ENCODE measurements around the gene CRBN. TPM values are rescaled to one million over a fixed set of nuclear protein-coding genes. Genes with fewer than 3 reads are reported as not detected.

Gene CRBN
- total and polyA plus RNA-seq, 10 donors: 33.4 to 123 (median 82.0) TPM

DNA sequence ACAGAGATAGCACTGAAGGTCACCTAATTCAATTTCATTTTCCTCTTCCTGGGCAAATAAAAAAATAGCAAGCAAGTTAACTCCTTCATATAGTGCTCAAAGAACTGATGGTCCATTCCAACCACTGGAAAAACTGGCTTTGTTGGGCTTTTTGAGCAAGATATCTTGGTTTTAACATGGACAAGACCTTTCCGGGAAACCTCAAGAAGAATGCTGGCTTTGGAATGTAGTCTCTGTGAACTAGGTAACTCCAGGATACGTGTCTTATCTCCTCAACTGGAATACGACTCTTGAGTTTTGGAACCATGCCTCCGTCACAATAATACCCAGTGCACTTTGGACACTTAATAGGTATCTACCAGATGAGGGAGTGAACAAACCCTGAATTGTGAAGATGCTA is 36.9 kb upstream of the CRBN start:
- WGBS, 5 donors: 74 to 92% (median 85%) methylated on average over 4 of the region's 4 CpGs
- Histone ChIP-seq H3K36me3 (no peaks in the 10 kb centered on the region), H3K27ac (no peak overlapping the region), H3K4me3 (no peak overlapping the region), H3K27me3 (replicated peaks in 1 of 7) (no peaks in the 10 kb centered on the region), H3K4me1 (no peaks in the 10 kb centered on the region), H3K9me3 (no peaks in the 10 kb centered on the region)
- intact Hi-C loops (cut with DNase I; ENCODE audit: low total_unique reads): no loop called here
- no peak for TF ChIP-seq POLR2A (IDR thresholded peaks at IDR 0.05)
- no peak for TF ChIP-seq CTCF (IDR thresholded peaks at IDR 0.05 in 8 of 11, conservative IDR thresholded peaks at IDR 0.05 in 3 of 11)
- no peak for TF ChIP-seq POLR2AphosphoS5 (IDR thresholded peaks at IDR 0.05)
- no peak for DNase-seq

GRCh38 chr3:3212781-3213440 is 33.4 kb upstream of the CRBN start:
- no peak overlapping the region for H3K4me3 ChIP-seq
- 79 to 90% (median 83%) methylated on average over 7 of the region's 7 CpGs for WGBS, 5 donors
- intact Hi-C loops (cut with DNase I; ENCODE audit: low total_unique reads): no loop called here
- no peaks in the 10 kb centered on the region for H3K4me1 ChIP-seq
- H3K9me3 ChIP-seq: no peaks in the 10 kb centered on the region
- no peak for TF ChIP-seq POLR2AphosphoS5 (IDR thresholded peaks at IDR 0.05)
- no peak for TF ChIP-seq CTCF (IDR thresholded peaks at IDR 0.05 in 8 of 11, conservative IDR thresholded peaks at IDR 0.05 in 3 of 11)
- no peak for TF ChIP-seq POLR2A (IDR thresholded peaks at IDR 0.05)
- no peaks in the 10 kb centered on the region for H3K36me3 ChIP-seq
- no peak overlapping the region for H3K27ac ChIP-seq
- peaks cover 0 to 4% (median 0%) of the 10 kb centered on the region in 7 donors for H3K27me3 ChIP-seq (replicated peaks in 1 of 7)
- no peak for DNase-seq

GRCh38 chr3:3209714-3210113 is 30.2 kb upstream of the CRBN start:
- TF ChIP-seq POLR2A (IDR thresholded peaks at IDR 0.05) (no peak), CTCF (IDR thresholded peaks at IDR 0.05 in 8 of 11, conservative IDR thresholded peaks at IDR 0.05 in 3 of 11) (no peak), POLR2AphosphoS5 (IDR thresholded peaks at IDR 0.05) (no peak)
- Histone ChIP-seq H3K36me3 (no peaks in the 10 kb centered on the region), H3K4me3 (no peak overlapping the region), H3K27me3 (replicated peaks in 1 of 7) (peaks cover 0 to 4% (median 0%) of the 10 kb centered on the region in 7 donors), H3K4me1 (no peaks in the 10 kb centered on the region), H3K9me3 (no peaks in the 10 kb centered on the region), H3K27ac (no peak overlapping the region)
- intact Hi-C loops (cut with DNase I; ENCODE audit: low total_unique reads): loop anchor here (10.0 kb wide), 1 partner anchor 785 kb away; no protein-coding TSS in a partner anchor
- DNase-seq: no peak
- WGBS, 5 donors: 86 to 98% (median 89%) methylated on average over 2 of the region's 2 CpGs

DNA sequence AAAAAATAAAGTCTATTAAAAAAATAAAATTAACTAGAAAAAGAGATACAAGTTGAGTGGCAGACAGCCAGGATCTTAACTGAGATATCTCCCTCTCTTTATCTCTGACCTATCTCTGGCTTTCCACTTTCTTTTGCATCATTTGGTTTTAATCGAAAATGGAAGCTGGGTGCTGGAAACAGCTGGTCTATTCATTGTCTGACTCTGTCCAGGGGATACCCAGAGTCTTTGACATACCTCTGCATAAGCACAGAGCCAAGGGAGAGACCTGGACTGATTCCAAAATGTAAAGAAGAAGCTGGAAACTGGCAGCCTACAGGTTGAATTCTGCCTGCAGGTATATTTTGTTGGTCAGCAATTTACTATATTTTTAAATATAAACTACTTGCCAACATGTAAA is 29.6 kb upstream of the CRBN start:
- H3K4me1 ChIP-seq: no peaks in the 10 kb centered on the region
- H3K36me3 ChIP-seq: no peaks in the 10 kb centered on the region
- H3K27me3 ChIP-seq (replicated peaks in 1 of 7): peaks cover 0 to 4% (median 0%) of the 10 kb centered on the region in 7 donors
- TF ChIP-seq CTCF (IDR thresholded peaks at IDR 0.05 in 8 of 11, conservative IDR thresholded peaks at IDR 0.05 in 3 of 11) (no peak), POLR2AphosphoS5 (IDR thresholded peaks at IDR 0.05) (no peak), POLR2A (IDR thresholded peaks at IDR 0.05) (no peak)
- no peak for DNase-seq
- no peak overlapping the region for H3K4me3 ChIP-seq
- intact Hi-C loops (cut with DNase I; ENCODE audit: low total_unique reads): loop anchor here (10.0 kb wide), 1 partner anchor 786 kb away; no protein-coding TSS in a partner anchor
- WGBS, 5 donors: 76 to 91% (median 88%) methylated on average over 1 of the region's 1 CpG
- H3K27ac ChIP-seq: no peak overlapping the region
- H3K9me3 ChIP-seq: no peaks in the 10 kb centered on the region
